ENCODE results near the gene PRAMEF27.
"Not testable (repeated sequence)": the region's sequence is repeated elsewhere in the genome, so short reads cannot be mapped to it uniquely, and the experiment has no call there.

The PRAMEF27 gene

GRCh38 chr1:13056475-13056874 is at the start of gene PRAMEF27:
Gene PRAMEF27, minus strand, starts transcription at chr1:13056575. Its CDS starts 2,916 bp downstream, at chr1:13053659.
- not testable (repeated sequence) for DNase-seq

- DNase-seq = not testable (repeated sequence)
These were observed 14.1 kb upstream of the PRAMEF27 start, which contains the start of gene PRAMEF25 for GRCh38 chr1:13070474-13070873. Gene PRAMEF25, plus strand, starts transcription at chr1:13070774. Its CDS starts 2,920 bp downstream, at chr1:13073694.

GRCh38 chr1:13019846-13020245 is 36.5 kb downstream of the PRAMEF27 start:
- DNase-seq = not testable (repeated sequence)

- DNase-seq = not testable (repeated sequence)
These were observed 44.4 kb downstream of the PRAMEF27 start for GRCh38 chr1:13011932-13012331.

GRCh38 chr1:13009348-13009747 is 47.0 kb downstream of the PRAMEF27 start:
- DNase-seq = not testable (repeated sequence)

- DNase-seq = not testable (repeated sequence)
These were observed 50.6 kb downstream of the PRAMEF27 start for GRCh38 chr1:13005732-13006131.

Measured in NCI-H345 (cell line).